ENCODE data around the gene TBC1D4. TPM values are rescaled to one million over a fixed set of nuclear protein-coding genes. Genes with fewer than 3 reads are reported as not detected.
"Not testable (repeated sequence)": the region's sequence is repeated elsewhere in the genome, so short reads cannot be mapped to it uniquely, and the experiment has no call there.

TBC1D4 gene
- total RNA-seq, 4 donors from 2014 or later, result 14.2 to 32.0 (median 20.6) TPM

- intact Hi-C loops (cut with DNase I), result no loop called here
- Histone ChIP-seq H3K9me3 (no peaks in the 10 kb centered on the region), H3K4me3 (no peak overlapping the region), H3K27me3 (no peaks in the 10 kb centered on the region), H3K4me1 (peaks cover 0 to 8% (median 0%) of the 10 kb centered on the region in 4 donors), H3K36me3 (peaks cover 0 to 40% (median 13%) of the 10 kb centered on the region in 4 donors), H3K27ac (replicated peaks in 1 of 4) (no peak overlapping the region)
- TF ChIP-seq EP300 (IDR thresholded peaks at IDR 0.05) (no peak), POLR2A (IDR thresholded peaks at IDR 0.05; ENCODE audit: low read depth) (no peak), POLR2AphosphoS5 (IDR thresholded peaks at IDR 0.05) (no peak)
- TF ChIP-seq, protein P1, sequence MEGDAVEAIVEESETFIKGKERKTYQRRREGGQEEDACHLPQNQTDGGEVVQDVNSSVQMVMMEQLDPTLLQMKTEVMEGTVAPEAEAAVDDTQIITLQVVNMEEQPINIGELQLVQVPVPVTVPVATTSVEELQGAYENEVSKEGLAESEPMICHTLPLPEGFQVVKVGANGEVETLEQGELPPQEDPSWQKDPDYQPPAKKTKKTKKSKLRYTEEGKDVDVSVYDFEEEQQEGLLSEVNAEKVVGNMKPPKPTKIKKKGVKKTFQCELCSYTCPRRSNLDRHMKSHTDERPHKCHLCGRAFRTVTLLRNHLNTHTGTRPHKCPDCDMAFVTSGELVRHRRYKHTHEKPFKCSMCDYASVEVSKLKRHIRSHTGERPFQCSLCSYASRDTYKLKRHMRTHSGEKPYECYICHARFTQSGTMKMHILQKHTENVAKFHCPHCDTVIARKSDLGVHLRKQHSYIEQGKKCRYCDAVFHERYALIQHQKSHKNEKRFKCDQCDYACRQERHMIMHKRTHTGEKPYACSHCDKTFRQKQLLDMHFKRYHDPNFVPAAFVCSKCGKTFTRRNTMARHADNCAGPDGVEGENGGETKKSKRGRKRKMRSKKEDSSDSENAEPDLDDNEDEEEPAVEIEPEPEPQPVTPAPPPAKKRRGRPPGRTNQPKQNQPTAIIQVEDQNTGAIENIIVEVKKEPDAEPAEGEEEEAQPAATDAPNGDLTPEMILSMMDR (IDR thresholded peaks at IDR 0.05), result no peak
- DNase-seq (ENCODE audit: extremely low spot score), result no peak
- WGBS, result 95% methylated on average over 8 of the region's 8 CpGs
Measured at GRCh38 chr13:75309981-75310580, 171.9 kb downstream of the TBC1D4 start.

DNA sequence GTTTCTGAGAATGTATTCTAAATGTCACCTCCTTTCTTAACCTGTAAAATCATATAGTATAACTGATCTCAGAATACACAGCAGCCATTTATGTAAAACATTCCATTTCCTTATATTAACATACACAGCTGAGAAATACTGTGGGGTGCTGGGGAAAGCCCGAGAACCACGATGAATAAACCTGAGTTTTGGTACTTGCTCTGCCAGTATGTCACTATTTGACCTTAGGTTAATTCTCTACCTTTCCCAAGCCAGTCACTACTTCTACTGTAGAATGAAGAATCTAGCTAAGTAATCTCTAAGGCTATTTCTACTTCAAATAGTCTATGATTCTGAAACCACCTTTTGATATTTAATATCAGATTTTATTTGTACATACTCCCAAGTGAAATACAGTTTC is 173.7 kb downstream of the TBC1D4 start:
- H3K4me1 ChIP-seq, result peaks cover 0 to 10% (median 0%) of the 10 kb centered on the region in 4 donors
- H3K9me3 ChIP-seq, result no peaks in the 10 kb centered on the region
- TF ChIP-seq POLR2AphosphoS5 (IDR thresholded peaks at IDR 0.05) (no peak), EP300 (IDR thresholded peaks at IDR 0.05) (no peak), POLR2A (IDR thresholded peaks at IDR 0.05; ENCODE audit: low read depth) (no peak)
- TF ChIP-seq, protein P1 (IDR thresholded peaks at IDR 0.05), result no peak
- DNase-seq (ENCODE audit: extremely low spot score), result no peak
- intact Hi-C loops (cut with DNase I), result no loop called here
- no peaks in the 10 kb centered on the region for H3K27me3 ChIP-seq
- no peak overlapping the region for H3K4me3 ChIP-seq
- H3K36me3 ChIP-seq, result peaks cover 0 to 40% (median 17%) of the 10 kb centered on the region in 4 donors
- no peak overlapping the region for H3K27ac ChIP-seq (replicated peaks in 1 of 4)
- 93% methylated on average over 2 of the region's 2 CpGs for WGBS

DNA sequence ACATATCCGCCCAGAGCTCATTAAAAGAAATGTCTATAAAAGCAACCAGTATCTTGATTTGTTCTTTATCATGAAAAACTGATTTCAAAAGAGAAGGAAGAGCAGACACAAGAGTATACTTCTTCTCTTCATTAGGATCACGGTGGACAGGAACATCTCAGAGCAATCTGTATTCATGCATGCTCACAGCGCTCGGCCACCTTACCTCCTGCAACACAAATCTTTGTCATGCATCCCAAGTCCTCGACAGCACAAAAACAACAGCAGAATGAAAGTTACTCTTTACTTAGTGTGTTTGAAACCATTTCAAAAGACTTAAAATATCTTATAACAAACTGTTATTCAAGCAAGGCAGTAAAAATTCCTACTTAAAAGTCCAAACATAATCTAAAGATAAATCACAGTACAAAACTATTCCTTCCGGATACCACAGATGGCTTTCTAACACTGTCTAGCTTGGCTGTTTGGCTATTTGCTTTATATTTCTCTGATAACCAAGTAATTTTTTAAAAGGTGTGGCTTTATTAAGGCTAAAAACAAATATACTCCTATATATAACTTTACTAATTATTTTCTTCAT is 174.5 kb downstream of the TBC1D4 start:
- DNase-seq (ENCODE audit: extremely low spot score), result no peak
- 82% methylated on average over 6 of the region's 6 CpGs for WGBS
- Histone ChIP-seq H3K27me3 (no peaks in the 10 kb centered on the region), H3K27ac (replicated peaks in 1 of 4) (no peak overlapping the region), H3K4me1 (peaks cover 0 to 10% (median 0%) of the 10 kb centered on the region in 4 donors), H3K36me3 (peaks cover 0 to 39% (median 16%) of the 10 kb centered on the region in 4 donors), H3K4me3 (no peak overlapping the region), H3K9me3 (no peaks in the 10 kb centered on the region)
- intact Hi-C loops (cut with DNase I), result no loop called here
- TF ChIP-seq POLR2A (IDR thresholded peaks at IDR 0.05; ENCODE audit: low read depth), result no peak
- TF ChIP-seq, protein P1 (IDR thresholded peaks at IDR 0.05), result no peak
- no peak for TF ChIP-seq EP300 (IDR thresholded peaks at IDR 0.05)
- TF ChIP-seq POLR2AphosphoS5 (IDR thresholded peaks at IDR 0.05), result no peak

DNA sequence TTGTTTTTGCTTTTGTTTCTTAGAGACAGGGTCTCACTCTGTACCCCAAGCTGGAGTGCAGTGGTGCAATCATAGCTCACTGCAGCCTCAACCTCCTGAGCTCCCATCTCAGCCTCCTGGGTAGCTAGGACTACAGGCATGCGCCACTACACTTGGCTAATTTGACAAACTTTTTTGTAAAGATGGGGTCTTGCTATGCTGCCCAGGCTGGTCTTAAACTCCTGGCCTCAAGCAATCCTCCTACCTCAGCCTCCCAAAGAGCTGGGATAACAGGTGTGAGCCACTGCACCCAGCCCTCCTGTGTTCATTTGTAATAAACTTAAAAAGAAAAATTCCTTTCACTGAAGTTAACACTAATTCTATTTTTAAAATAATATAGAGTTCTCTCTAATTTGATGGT is 175.0 kb downstream of the TBC1D4 start:
- H3K9me3 ChIP-seq; H3K4me3 ChIP-seq; H3K27me3 ChIP-seq; intact Hi-C loops (cut with DNase I); H3K4me1 ChIP-seq; H3K27ac ChIP-seq (replicated peaks in 1 of 4); DNase-seq (ENCODE audit: extremely low spot score): not testable (repeated sequence)
- 100% methylated on average over 1 of the region's 1 CpG for WGBS
- peaks cover 0 to 39% (median 18%) of the 10 kb centered on the region in 4 donors for H3K36me3 ChIP-seq

DNA sequence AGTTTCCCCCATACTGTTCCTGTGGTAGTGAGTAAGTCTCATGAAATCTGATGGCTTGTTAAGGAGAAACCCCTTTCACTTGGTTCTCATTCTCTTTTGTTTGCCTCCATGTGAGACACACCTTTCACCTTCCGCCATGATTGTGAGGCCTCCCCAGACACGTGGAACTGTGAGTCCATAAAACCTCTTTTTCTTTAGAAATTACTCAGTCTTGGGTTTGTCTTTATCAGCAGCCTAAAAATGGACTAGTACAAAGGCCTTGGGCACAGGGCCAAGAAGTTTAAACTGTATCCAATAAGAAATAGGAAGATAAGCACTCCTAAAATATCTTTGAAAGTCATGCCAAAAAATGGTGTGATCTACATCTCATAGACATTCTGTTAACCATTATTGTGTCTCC is 176.9 kb downstream of the TBC1D4 start:
- no peak for DNase-seq (ENCODE audit: extremely low spot score)
- 69% methylated on average over 2 of the region's 2 CpGs for WGBS
- H3K27me3 ChIP-seq, result no peaks in the 10 kb centered on the region
- peaks cover 0 to 25% (median 11%) of the 10 kb centered on the region in 4 donors for H3K36me3 ChIP-seq
- TF ChIP-seq, protein P1 (IDR thresholded peaks at IDR 0.05), result no peak
- no peak for TF ChIP-seq EP300 (IDR thresholded peaks at IDR 0.05)
- no peak for TF ChIP-seq POLR2A (IDR thresholded peaks at IDR 0.05; ENCODE audit: low read depth)
- TF ChIP-seq POLR2AphosphoS5 (IDR thresholded peaks at IDR 0.05), result no peak
- intact Hi-C loops (cut with DNase I), result no loop called here
- no peaks in the 10 kb centered on the region for H3K9me3 ChIP-seq
- no peak overlapping the region for H3K27ac ChIP-seq (replicated peaks in 1 of 4)
- H3K4me3 ChIP-seq, result no peak overlapping the region
- peaks cover 0 to 10% (median 0%) of the 10 kb centered on the region in 4 donors for H3K4me1 ChIP-seq

Data from esophagus muscularis mucosa (tissue), 4 donors.